AML-193 (cell line): Measurements from ENCODE around the gene ACAP2.
"Not testable (repeated sequence)": the region's sequence is repeated elsewhere in the genome, so short reads cannot be mapped to it uniquely, and the experiment has no call there.

Source experiments
- DNase-seq, 2 experiments: peaks; one replicate each; lab custom pipeline; 2025; lab: John Stamatoyannopoulos, UW

Gene ACAP2

DNA sequence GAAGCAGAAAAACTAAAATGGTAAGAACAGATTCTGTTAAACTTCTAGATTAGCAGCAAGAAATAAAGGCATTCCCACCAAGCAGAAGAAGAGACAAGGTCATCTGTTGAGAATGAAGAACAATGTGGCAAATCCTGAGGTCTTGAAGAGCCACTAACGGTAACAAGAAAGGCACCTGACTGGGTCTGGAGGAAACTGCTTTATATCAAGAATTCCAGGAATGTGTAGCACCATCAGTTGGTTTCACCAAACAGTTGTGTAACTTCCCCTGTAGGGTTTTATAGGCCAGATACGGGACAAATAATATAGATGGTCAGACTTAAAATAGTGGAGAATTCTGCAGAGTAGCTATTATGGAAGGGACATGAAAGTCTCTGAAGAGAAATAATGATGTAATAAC, 57.3 kb downstream of the ACAP2 start:
- DNase-seq: no peak

DNA sequence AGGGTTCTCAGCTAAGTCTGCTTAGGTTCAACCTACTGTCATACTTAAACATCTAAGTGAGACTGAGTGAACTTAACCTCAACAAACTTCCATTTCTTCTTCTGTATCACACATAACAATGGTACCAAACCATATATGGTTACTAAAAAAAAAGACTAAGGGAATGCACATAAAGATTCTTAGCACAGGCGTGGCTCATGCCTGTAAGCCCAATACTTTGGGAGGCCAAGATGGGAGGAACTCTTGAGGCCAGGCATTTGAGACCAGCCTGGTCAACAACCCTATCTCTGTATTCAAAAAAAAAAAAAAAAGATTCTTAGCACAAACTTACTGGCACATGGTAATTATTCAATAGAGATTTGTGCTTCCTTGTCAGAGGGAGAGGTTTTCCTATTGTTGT, 57.9 kb downstream of the ACAP2 start:
- no peak for DNase-seq

DNA sequence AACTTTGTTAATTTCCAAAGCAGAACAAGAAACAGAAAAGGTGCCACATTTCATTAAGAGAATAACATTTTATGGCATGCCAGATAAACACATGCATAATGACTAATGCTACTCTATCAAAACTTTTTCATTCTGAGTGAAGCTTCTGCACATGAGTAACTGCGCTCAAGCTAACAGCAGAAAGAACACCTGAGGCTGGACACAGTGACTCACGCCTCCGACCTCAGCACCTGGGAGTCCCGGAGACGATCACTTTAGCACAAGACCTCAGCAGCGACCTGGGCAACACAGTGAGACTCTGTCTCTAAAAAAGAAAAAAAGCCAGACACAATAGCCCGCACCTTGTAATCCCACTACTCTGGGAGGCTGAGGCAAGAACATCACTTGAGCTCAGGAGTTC, 70.6 kb downstream of the ACAP2 start:
- no peak for DNase-seq

DNA sequence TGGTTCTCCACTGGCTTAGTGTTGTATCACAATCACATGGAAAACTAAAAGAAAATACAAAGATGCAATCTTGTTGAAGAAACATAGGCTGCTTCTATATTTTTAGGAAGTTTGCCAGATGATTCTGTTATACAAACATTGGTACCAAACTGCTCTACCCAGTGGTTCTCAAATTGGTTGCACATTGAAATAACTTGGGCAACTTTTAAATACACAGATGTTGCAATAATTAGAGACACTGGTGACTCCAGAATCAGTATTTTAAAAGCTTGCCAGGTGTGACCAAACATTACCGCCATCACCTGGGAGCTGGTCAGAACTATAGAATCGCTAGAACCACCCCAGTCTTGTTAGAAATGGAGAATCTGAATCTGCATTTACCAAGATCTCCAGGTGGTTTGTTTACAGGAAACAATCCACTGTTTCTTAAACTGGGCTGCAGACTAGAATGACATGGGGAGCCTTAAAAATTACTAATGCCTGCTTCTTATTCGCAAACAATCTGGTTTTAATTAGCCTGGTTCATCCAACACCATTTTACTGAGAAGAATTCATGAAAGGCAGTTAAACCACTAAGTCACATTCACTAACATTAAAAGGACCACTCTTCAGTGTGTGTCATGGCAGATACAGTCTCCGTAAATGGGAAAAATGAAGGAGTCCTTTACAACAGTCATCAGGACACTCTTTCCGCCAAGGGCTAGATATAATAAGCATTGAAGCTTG, 76.5 kb downstream of the ACAP2 start:
- DNase-seq: peak in 1 of 2 experiments; percentile 11

DNA sequence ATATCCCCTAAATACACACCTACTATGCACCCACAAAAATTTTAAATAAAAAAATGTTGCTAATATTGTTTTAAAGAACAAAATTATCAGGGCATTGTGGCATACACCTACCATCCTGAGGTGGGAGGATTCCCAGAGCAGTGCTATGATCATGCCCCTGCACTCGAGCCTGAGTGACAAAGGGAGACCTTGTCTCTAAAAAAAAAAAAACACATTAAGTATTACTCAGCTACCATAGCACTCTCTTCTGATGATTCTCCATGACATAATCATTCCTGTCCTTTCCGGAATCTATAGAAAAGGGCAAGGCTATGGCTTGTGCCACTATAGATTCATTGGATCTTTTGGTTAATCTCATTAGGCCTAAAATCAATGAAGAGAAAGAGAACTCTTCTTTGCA, 77.4 kb downstream of the ACAP2 start:
- DNase-seq: no peak

DNA sequence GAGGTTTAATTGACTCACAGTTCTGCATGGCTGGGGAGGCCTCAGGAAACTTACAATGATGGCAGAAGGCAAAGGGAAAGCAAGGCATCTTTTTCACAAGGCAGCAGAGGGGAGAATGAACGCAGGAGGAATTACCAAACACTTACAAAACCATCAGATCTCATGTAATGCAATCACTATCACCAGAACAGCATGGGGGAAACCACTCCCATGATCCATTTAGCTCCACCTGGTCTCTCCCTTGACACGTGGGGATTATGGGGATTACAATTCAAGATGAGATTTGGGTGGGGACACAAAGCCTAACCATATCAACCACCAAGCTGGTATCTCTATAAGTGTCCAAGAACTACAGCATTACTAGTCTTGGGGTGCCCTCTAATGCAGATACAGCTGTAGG, 85.0 kb downstream of the ACAP2 start:
- DNase-seq: not testable (repeated sequence)

DNA sequence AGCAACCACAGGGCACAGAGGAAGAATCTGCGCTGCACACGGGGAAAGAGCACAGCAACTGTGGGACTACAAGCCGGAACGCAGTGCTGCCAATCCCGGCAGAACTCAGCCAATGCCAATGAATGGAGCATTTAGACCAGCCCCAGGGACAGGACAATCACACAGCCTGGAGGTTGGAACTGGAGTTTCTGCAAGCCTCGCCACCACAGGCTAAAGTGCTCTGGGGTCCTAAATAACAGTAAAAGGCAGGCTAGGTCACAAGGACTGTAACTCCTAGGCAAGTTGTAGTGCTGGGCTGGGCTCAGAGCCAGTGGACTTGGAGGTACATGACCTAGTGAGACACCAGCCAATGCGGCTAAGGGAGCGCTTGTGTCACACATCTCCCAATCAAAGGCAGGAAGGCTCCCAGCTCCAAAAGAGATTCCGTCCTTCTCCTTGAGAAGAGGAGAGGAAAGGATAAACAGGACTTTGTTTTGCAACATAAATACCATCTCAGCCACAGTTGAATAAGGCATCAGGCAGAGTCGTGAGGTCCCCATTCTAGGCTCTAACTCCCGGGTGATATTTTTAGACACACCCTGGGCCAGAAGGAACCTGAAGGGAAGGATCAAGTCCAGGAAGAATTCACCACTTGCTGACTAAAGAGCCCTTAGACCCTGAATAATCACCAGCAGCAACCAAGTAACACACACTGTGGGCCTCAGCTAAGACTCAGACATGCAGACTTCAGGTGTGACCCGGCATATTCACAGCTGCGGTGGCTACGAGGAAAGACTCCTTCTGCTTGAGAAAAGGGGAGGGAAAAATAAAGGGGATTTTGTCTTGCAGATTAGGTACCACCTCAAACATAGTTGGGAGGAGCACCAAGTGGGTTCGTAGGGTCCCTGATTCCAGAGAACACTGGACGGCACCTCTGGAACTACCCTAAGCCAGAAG, 86.4 kb downstream of the ACAP2 start:
- no peak for DNase-seq

DNA sequence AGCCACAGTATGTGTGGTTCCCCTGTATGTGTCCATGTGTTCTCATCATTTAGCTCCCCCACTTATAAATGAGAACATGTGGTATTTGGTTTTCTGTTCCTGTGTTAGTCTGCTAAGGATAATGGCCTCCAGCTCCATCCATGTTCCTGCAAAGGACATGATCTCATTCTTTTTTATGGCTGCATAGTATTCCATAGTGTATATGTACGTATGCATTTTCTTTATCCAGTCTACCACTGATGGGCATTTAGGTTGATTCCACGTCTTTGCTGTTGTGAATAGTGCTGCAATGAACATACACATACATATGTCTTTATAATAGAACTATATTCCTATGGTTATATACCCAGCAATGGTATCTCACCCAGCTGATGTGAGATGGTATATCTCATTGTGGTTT, 88.8 kb downstream of the ACAP2 start:
- not testable (repeated sequence) for DNase-seq

DNA sequence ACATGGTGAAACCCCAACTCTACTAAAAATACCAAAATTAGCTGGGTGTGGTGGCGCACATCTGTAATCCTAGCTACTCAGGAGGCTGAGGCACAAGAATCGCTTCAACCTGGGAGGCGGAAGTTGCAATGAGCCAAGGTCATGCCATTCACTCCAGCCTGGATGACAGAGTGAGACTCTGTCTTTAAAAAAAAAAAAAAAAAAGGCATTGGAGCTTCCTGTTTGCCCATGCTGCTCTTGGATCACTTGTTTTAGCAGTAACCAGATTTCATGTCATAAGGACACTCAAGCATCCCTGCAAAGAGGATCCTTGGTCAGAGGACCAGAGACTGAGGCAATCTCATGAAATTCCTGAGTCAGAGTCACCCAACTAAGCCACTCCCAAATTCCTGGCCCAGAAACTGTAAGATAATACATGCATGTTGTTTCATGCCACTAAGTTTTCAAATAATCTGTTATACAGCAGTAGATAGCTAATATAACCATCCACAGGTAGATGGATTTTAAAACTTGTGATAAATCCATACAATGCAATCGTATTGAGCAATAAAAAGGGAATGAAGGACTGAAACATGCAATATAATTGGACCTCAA, 89.8 kb downstream of the ACAP2 start:
- DNase-seq: no peak

DNA sequence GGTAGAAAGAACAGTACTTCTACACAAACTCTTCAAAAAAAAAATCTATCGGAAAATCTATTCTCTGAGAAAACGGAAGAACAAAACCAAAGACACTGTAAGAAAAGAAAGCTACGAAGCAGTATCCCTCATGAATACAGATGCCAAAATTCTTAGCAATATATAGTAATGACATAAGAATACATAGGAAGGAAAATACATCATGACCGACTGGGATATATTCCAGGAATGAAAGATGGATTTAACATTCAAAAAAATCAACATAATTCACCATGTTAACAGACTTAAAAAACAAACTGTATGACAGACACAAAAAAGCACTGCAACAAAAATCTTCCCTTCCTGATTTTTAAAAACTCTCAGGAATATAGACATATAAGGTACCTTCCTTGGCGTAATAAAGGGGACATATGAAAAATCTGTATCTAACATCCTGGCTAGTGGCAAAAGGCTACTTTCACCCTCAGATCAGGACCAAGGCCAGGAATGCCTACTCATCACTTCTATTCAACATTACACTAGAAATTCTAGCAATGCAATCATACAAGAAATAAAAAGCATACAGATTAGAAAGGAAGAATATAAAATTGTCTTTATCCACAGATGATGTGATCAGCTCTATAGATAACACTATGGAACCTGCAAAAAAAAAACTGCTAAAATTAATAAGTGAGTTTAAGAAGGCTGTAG, 94.2 kb downstream of the ACAP2 start:
- DNase-seq: no peak

DNA sequence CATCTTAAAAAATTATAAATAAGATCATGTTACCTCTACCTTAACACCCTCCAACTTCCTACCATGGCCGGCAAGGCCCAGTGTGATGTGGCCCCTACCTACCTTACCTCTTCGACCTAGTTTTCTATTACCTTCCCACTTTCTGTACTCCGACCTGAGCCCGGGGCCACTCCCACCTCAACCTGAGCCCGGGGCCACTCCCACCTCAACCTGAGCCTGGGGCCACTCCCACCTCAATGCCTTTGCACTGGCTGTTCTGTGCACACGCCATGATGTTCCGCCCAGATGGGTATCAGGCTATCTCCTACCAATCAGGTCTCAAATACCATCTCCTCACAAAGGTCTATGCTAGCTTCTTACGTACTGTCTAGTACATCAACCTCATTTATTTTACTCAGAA, 105.1 kb downstream of the ACAP2 start:
- no peak for DNase-seq

DNA sequence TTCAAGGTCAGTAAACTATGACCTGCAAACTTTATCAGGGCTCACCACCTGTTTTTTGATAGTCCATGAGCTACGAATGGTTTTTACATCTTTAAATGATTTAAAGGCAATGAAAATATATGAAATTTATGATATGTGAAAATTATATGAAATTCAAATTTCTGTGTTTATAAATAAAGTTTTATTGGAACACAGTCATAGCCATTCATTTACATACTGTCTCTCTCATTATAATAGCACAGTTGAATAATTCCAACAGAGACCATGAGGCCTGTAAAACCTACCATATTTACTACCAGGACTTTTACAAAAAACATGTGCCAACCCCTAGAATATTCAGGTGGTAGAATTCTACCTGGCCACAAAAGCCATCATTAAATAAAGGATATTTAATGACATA, 107.9 kb downstream of the ACAP2 start:
- DNase-seq: no peak

DNA sequence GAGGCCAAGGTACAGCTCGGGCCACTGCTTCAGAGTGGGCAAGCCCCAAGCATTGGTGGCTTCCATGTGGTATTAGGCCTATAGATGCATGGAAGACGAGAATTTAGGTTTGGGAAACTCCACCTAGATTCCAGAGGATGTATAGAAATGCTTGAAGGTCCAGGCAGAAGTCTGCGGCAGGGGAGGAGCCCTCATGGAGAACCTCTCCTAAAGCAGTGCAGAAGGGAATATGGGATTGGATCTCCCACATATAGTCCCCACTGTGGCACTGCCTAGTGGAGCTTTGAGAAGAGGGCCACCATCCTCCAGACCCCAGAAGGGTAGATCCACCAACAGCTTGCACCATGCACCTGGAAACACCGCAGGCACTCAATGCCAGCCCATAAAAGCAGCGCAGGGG, 123.8 kb downstream of the ACAP2 start:
- no peak for DNase-seq

DNA sequence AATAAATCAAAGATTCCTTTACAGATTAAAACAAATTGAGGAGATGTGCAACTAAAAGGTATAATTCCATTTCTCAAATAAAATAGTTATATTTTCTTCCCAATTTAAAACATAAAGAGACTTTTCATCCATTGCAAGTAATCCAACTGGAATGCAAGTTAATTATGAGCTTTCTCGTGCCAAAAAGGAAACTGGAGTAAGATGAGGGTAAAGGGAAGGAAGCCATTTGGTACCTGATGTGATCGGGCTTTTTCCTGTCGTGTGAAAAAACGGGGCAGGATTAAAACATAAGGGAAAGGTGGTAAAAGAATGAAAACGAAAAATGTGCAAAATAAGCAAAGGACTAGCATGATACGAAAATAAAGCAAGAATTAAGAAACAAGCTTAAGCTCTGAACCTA, 130.1 kb downstream of the ACAP2 start:
- no peak for DNase-seq

DNA sequence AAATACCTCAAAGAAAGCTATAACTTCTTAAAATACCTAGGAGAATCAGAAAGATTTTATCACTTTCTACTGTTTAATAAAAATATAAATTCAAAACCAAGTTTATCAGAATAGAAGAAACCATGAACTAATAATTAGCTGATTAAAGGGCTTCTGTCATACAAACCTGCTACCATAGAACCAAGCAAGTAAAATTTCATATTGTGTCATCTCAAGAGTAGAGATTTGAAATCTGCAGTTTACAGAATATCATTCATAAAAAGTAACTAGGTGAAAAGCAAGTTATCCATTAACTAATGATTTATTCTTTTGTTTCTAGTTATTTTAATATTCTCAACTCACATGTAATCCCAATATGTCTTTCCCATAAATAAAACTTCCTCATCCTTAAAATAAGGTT, 135.1 kb downstream of the ACAP2 start:
- no peak for DNase-seq

DNA sequence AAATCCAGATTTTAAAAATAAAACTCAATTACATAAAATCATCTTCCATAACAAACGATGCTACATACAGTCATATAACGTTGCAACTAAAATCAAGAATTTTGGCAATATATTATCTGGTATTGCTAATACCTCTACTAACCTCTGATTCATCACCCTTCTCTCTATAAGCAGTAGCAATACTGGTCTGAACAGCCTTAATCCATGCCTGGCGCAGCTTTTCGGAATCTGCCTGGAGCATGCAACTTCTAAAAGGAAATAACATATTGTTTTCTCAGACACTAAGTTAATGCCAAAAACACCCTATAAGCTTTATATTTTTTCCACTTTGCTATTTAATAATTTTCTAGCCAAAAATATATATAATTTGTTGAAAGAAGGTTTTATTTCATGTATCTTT, 136.5 kb downstream of the ACAP2 start:
- DNase-seq: no peak

DNA sequence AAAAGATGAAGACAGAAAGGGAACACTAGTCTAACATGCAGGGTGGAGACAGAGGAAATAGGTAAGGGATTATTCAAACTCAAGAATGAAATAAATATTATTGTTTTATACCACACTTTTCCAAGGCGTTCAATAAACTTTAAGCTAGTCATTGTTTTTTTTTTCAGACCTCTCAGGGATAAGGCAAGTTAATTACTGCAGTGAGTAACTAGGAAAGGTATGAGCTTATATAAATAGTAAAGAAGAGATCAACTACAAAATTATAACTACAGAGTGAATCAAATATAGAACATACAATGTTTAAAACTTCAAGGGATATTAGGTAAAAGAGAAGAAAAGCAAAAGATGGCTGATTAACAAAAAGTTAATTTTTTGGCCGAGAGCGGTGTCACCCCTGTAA, 140.4 kb downstream of the ACAP2 start:
- no peak for DNase-seq

DNA sequence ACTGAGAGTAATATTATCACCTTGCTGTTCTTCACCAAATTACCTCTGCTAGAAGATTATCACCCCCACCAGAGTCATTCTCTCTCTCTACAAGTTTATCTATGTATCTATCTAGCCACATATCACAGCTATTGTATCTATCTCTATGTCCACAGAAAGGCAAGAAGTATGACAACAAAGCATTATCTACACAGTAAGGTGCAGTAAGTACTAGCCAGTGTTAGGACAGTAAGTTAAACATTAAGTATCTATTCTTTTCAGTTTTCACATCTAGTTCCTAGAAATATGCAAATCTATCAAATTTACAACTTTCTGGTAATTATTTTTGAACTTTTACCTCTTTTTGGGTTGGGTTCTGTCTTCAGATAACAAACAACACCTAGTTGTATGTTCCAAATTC, 145.4 kb downstream of the ACAP2 start:
- DNase-seq: no peak

DNA sequence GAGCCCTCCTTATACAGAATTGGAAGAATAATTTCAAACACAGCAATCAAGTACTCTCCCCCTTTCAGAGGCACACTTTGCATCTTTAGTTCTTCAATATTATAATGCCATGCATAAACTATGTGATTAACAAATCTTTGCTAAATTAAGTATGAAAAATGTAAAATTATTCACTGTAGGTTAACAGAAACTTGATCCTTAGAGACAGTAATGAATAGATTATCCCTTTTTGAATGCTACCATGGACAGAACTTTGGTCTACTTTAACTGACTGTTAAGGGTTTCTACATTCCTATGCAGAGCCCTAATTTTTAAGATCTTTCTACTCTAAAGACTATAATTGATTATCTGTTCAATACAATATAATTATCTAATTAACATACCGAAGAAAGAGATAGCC, 146.2 kb downstream of the ACAP2 start:
- no peak for DNase-seq

DNA sequence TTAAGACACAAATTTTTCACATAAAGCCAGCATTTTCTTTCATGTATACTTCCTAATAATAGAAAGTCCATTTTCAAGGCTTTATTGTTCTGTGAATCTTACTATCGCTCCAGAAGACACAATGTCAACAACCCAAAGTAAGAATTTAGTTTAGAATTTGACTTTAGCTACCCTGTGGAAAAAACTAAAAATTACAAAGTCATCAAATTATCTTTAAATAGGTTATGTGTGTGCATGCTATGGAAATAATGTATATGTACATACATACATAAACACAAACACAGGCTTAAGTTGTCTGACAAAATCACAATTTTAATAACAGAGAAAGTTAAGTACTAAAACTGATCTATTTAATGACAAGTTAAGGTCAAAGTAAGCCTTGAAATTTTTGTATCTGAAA, 151.7 kb downstream of the ACAP2 start:
- no peak for DNase-seq

DNA sequence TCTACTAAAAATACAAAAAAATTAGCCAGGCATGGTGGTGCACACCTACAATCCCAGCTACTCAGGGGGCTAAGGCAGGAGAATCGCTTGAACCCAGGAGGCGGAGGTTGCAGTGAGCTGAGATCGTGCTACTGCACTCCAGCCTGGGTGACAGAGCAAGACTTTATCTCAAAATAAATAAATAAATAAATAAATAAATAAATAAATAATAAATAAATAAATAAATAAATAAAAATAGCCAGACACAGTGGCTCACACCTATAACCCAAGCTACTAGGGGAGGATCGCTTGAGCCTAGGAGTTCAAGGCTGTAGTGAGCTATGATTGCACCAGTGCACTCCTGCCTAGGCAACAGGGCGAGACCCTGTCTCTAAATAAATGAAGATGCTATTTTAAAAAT, 152.2 kb downstream of the ACAP2 start:
- not testable (repeated sequence) for DNase-seq

DNA sequence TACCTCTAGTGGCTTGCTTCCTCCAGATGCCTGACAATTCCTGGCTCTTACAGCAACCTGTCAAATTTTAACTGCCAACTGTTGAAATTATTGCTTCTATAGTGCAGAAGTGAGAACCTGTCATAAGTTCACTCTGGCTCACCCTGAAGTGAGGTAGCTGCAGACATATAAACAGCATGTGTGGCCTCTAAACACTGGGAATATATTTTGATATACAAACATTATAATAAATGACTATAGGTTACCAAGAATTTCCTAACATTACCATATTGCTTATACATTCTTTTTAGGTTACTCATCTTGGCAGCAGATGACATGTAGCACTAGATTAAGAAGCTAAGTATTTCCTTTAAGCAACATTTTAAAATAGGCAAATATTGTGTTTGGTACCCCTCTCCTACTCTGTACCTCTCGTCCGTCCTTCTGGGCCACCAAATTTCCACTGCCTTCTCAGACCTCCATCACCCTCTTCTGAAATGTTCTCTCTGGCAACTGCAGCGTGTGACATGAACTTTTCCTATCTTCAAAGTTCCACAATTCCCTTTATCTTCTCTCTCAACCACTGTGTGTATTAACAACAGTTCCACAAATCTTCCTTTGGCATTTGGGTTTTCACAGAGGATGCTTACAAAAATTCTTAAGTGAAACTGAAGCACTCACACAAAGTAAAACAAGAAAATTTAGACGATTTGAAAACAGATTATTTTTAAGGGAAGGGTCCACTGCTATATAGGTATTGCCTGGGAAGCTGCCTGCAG, 156.5 kb downstream of the ACAP2 start:
- DNase-seq: no peak
